ENCODE measurements around the gene SH3PXD2A.
A peak's percentile ranks its signal among the peaks of the same experiment; 100 is the strongest.

SH3PXD2A gene

DNA sequence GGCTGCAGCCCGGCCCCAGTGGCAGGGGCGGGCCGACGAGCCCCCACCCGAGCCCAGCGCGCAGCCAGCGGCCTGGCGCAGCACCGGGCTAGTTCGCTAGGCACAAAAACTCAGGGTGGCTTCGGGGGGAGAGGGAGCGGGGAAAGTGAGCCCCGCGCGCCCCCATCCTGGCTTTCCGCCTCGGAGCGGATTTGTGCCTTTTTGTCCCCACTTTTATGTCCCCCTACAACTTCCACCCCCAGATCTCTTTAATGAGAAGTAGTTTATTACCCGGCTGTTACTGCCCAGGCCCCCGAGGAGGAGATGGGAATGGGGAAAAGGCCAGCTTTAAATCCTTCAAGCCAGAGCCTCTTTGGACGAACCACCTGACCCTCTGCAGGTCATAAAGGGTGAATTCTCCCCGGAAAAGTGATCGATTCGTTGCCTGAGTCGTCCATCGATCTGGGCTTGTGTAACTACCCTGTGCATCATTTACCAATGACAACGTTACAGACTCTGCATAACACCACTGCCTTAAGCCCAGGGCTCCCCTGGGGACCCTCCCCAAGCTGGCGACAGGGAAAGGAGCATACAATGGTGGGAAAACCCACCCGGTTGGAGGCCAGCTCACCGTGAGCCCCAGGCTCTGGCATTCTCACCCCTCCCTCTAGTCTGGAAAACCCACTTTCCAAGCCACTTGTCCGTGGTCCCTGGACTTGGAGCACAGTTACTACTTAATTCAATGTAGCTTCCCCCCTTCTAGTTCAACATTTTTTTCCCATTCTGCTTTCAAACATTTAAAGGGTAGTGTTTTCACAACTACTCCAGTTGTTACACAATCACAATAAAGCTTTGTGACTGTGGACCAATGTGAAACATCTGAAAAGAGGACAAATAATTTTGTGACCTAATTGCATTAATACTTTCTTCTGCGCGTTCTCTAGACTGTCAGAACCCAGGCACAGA is 748 bp upstream of the SH3PXD2A start:
- no peaks in the 10 kb centered on the region for H3K79me2 ChIP-seq (ENCODE audit: insufficient read depth, low read length)
- no peak overlapping the region for H3K4me3 ChIP-seq (ENCODE audit: low read depth in 1 of 2, low read length in 2 of 2)
- no peaks in the 10 kb centered on the region for H3K9me3 ChIP-seq (ENCODE audit: insufficient read depth, low read length, severe bottlenecking)
- H3K27me3 ChIP-seq (ENCODE audit: insufficient read depth, low read length, poor library complexity) = peaks cover 38% of the 10 kb centered on the region
- DNase-seq = no peak
- H3K27ac ChIP-seq (ENCODE audit: low read length) = no peak overlapping the region
- ATAC-seq (ENCODE audit: insufficient read depth, low read depth) = no peak
- H3K9ac ChIP-seq (ENCODE audit: low read depth, low read length) = no peak overlapping the region
- H4K20me1 ChIP-seq (ENCODE audit: insufficient read depth, low read length) = 0 out of 2 replicates have a peak, but pooled peaks cover 4% of the 10 kb centered on the region
- H2AFZ ChIP-seq (ENCODE audit: low read depth, low read length) = no peak overlapping the region
- H3K4me2 ChIP-seq (ENCODE audit: insufficient read depth, low read length) = no peak overlapping the region
- no peaks in the 10 kb centered on the region for H3K4me1 ChIP-seq (ENCODE audit: insufficient read depth, low read length)
- H3K36me3 ChIP-seq (ENCODE audit: insufficient read depth, low read length) = no peaks in the 10 kb centered on the region
- no peak for TF ChIP-seq EZH2 (IDR thresholded peaks at IDR 0.05; ENCODE audit: borderline replicate concordance, low read depth, low read length, severe bottlenecking)
- TF ChIP-seq, protein P1, sequence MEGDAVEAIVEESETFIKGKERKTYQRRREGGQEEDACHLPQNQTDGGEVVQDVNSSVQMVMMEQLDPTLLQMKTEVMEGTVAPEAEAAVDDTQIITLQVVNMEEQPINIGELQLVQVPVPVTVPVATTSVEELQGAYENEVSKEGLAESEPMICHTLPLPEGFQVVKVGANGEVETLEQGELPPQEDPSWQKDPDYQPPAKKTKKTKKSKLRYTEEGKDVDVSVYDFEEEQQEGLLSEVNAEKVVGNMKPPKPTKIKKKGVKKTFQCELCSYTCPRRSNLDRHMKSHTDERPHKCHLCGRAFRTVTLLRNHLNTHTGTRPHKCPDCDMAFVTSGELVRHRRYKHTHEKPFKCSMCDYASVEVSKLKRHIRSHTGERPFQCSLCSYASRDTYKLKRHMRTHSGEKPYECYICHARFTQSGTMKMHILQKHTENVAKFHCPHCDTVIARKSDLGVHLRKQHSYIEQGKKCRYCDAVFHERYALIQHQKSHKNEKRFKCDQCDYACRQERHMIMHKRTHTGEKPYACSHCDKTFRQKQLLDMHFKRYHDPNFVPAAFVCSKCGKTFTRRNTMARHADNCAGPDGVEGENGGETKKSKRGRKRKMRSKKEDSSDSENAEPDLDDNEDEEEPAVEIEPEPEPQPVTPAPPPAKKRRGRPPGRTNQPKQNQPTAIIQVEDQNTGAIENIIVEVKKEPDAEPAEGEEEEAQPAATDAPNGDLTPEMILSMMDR (IDR thresholded peaks at IDR 0.05; ENCODE audit: borderline replicate concordance, extremely low read depth, low read length, poor library complexity, severe bottlenecking) = no peak

DNA sequence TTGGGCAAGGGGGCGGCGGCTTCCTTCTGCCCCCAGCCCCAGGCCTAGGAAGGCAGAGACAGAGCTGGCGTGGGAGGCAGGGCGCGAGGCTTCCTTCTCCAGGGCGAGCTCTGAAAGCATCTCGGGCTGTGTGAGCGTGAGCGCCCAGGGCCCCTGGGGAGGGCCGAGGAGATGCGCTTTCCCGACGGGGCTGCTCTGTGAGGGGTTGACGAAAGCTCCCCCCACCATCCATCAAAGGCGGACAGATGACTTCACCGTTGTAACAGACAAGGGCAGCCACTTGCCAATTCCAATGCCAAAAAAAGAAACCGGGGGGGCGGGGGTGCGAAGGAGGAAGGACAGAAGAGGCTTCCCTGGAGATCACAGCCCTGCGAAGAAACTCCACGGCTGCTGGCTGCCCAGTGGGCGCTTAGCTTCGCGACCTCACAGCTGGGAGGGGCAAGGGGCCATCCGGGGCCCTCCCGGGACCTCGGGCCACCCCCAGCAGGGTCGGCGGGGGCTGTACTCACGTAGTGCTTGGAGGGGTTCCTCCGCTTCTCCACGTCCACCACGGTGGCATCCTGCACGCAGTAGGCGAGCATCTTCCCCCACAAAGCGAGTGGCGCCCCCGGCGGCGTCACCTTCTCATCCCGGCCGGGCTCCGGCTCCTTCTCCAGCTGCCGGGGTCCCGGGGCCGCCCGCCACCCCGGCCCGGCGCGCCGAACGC is 537 bp downstream of the SH3PXD2A start:
- DNase-seq (peak; percentile 10), ATAC-seq (ENCODE audit: insufficient read depth, low read depth) (peak; percentile 49; the same call in 2 of the 3 replicates)
- no peak overlapping the region for H3K9ac ChIP-seq (ENCODE audit: low read depth, low read length)
- no peak overlapping the region for H3K4me3 ChIP-seq (ENCODE audit: low read depth in 1 of 2, low read length in 2 of 2)
- H3K79me2 ChIP-seq (ENCODE audit: insufficient read depth, low read length) = no peaks in the 10 kb centered on the region
- no peaks in the 10 kb centered on the region for H3K36me3 ChIP-seq (ENCODE audit: insufficient read depth, low read length)
- peaks cover 47% of the 10 kb centered on the region for H3K27me3 ChIP-seq (ENCODE audit: insufficient read depth, low read length, poor library complexity)
- no peak overlapping the region for H3K4me2 ChIP-seq (ENCODE audit: insufficient read depth, low read length)
- H3K4me1 ChIP-seq (ENCODE audit: insufficient read depth, low read length) = no peaks in the 10 kb centered on the region
- H2AFZ ChIP-seq (ENCODE audit: low read depth, low read length) = no peak overlapping the region
- H3K9me3 ChIP-seq (ENCODE audit: insufficient read depth, low read length, severe bottlenecking) = no peaks in the 10 kb centered on the region
- H3K27ac ChIP-seq (ENCODE audit: low read length) = no peak overlapping the region
- H4K20me1 ChIP-seq (ENCODE audit: insufficient read depth, low read length) = 0 out of 2 replicates have a peak, but pooled peaks cover 4% of the 10 kb centered on the region
- TF ChIP-seq, protein P1 (IDR thresholded peaks at IDR 0.05; ENCODE audit: borderline replicate concordance, extremely low read depth, low read length, poor library complexity, severe bottlenecking) = no peak
- no peak for TF ChIP-seq EZH2 (IDR thresholded peaks at IDR 0.05; ENCODE audit: borderline replicate concordance, low read depth, low read length, severe bottlenecking)

DNA sequence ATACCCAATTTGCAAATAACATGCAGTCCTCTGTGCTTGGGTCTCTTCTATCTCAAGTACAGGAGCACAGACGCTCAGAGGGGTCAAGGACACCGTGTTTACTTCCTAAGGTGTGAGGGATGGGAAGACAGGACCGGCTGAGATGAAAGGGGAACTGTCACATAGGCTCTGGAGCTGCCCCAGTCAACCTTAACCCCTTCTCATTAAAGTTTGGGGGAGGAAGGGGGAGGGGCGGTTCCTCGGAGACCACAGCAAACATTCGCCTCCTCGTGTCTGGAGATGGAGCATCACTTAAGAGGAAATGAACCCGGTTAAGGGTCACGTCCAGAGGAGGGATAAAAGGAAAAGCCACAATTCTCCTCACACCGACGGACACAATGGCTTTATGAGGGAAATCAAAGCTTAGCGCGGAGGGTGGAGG is 1.1 kb downstream of the SH3PXD2A start:
- ATAC-seq (ENCODE audit: insufficient read depth, low read depth) = peak; percentile 15; the same call in 1 of the 3 replicates

More for the DNA sequence above, 1.1 kb downstream of the SH3PXD2A start:
- Histone ChIP-seq H3K4me1 (ENCODE audit: insufficient read depth, low read length) (no peaks in the 10 kb centered on the region), H2AFZ (ENCODE audit: low read depth, low read length) (no peak overlapping the region), H3K36me3 (ENCODE audit: insufficient read depth, low read length) (no peaks in the 10 kb centered on the region), H4K20me1 (ENCODE audit: insufficient read depth, low read length) (0 out of 2 replicates have a peak, but pooled peaks cover 4% of the 10 kb centered on the region), H3K4me3 (ENCODE audit: low read depth in 1 of 2, low read length in 2 of 2) (no peak overlapping the region), H3K79me2 (ENCODE audit: insufficient read depth, low read length) (no peaks in the 10 kb centered on the region), H3K4me2 (ENCODE audit: insufficient read depth, low read length) (no peak overlapping the region), H3K9me3 (ENCODE audit: insufficient read depth, low read length, severe bottlenecking) (no peaks in the 10 kb centered on the region), H3K27ac (ENCODE audit: low read length) (no peak overlapping the region), H3K9ac (ENCODE audit: low read depth, low read length) (no peak overlapping the region), H3K27me3 (ENCODE audit: insufficient read depth, low read length, poor library complexity) (peaks cover 47% of the 10 kb centered on the region)
- peak; percentile 11 for DNase-seq
- no peak for TF ChIP-seq EZH2 (IDR thresholded peaks at IDR 0.05; ENCODE audit: borderline replicate concordance, low read depth, low read length, severe bottlenecking)
- TF ChIP-seq, protein P1 (IDR thresholded peaks at IDR 0.05; ENCODE audit: borderline replicate concordance, extremely low read depth, low read length, poor library complexity, severe bottlenecking) = no peak

Data from DND-41 (cell line).